Peyer's patch (tissue), 4 donors: Measurements from ENCODE around the gene FKBP6. TPM values are rescaled to one million over a fixed set of nuclear protein-coding genes. Genes with fewer than 3 reads are reported as not detected.

Experiments
- DNase-seq, 3 donors: peaks; one replicate each; pipeline ENCODE4 v3.0.0-alpha.2; 2017 to 2019
- H3K27ac ChIP-seq, 4 donors: fragments of 200-600 bp; sonication (generic); one replicate each; pipeline ENCODE4 v1.5.1; 2016 to 2019
- H3K27me3 ChIP-seq, 2 donors: fragments of 200-600 bp; sonication (generic); one replicate each; pipeline ENCODE4 v1.5.1; 2019
- H3K36me3 ChIP-seq, 3 donors: fragments of 200-600 bp; sonication (generic); one replicate each; pipeline ENCODE4 v1.5.1; 2016 to 2019
- H3K4me1 ChIP-seq, 4 donors: fragments of 200-600 bp; sonication (generic); one replicate each; pipeline ENCODE4 v1.5.1; 2016 to 2019
- H3K4me3 ChIP-seq, 4 donors: fragments of 200-600 bp; sonication (generic); 1 replicate in 3 of 4; 2 replicates in 1 of 4; pipeline ENCODE4 v1.5.1; 2016 to 2019; ENCODE audit warnings: mild to moderate bottlenecking in 1 of 4
- H3K9me3 ChIP-seq, 4 donors: fragments of 200-600 bp; sonication (generic); one replicate each; pipeline ENCODE4 v1.5.1; 2016 to 2019; ENCODE audit warnings: mild to moderate bottlenecking in 1 of 4
- CTCF ChIP-seq, 6 experiments: fragments of 450-650 bp in 4 of 6; fragments of 200-600 bp in 2 of 6; sonication (generic) in 1 of 6; IDR thresholded peaks; one replicate each; pipeline ENCODE4 v1.5.1; 2017 to 2019; ENCODE audit warnings: antibody characterized with exemption in 6 of 6, mild to moderate bottlenecking in 3 of 6, moderate library complexity in 1 of 6
- POLR2A ChIP-seq, 2 donors: fragments of 450-650 bp; IDR thresholded peaks; one replicate each; pipeline ENCODE4 v1.5.1; 2017; ENCODE audit warnings: antibody characterized with exemption in 2 of 2, mild to moderate bottlenecking in 2 of 2, moderate library complexity in 2 of 2
- total RNA-seq, 4 donors: library from RNA; depleted of rRNA; stranded (reverse); fragments of >200 nt; gene quantifications; one replicate each; pipeline ENCODE4 v1.1.0, GENCODE V29; 2016

Gene FKBP6
- total RNA-seq, 4 donors from 2014 or later = not detected

- no peak for DNase-seq
- TF ChIP-seq CTCF (IDR thresholded peaks at IDR 0.05) (no peak), POLR2A (IDR thresholded peaks at IDR 0.05) (no peak)
- H3K27me3 ChIP-seq = no peaks in the 10 kb centered on the region
Measured at GRCh38 chr7:73328696-73329095, 735 bp downstream of the FKBP6 start.

GRCh38 chr7:73329861-73330581 lies 2.1 kb downstream of the FKBP6 start:
- Histone ChIP-seq H3K9me3 (no peaks in the 10 kb centered on the region), H3K27ac (no peak overlapping the region), H3K4me3 (no peak overlapping the region), H3K27me3 (no peaks in the 10 kb centered on the region), H3K36me3 (no peaks in the 10 kb centered on the region), H3K4me1 (no peaks in the 10 kb centered on the region)
- TF ChIP-seq CTCF (IDR thresholded peaks at IDR 0.05) (no peak), POLR2A (IDR thresholded peaks at IDR 0.05) (no peak)
- DNase-seq = no peak

More at GRCh38 chr7:73328696-73329095, 735 bp downstream of the FKBP6 start:
- Histone ChIP-seq H3K36me3 (no peaks in the 10 kb centered on the region), H3K9me3 (no peaks in the 10 kb centered on the region), H3K27ac (no peak overlapping the region), H3K4me3 (no peak overlapping the region), H3K4me1 (peaks cover 0 to 4% (median 0%) of the 10 kb centered on the region in 4 donors)

- TF ChIP-seq POLR2A (IDR thresholded peaks at IDR 0.05) = no peak
- TF ChIP-seq CTCF (IDR thresholded peaks at IDR 0.05) = no peak
- no peak for DNase-seq
- Histone ChIP-seq H3K27ac (no peak overlapping the region), H3K27me3 (no peaks in the 10 kb centered on the region), H3K4me3 (no peak overlapping the region), H3K9me3 (no peaks in the 10 kb centered on the region), H3K4me1 (no peaks in the 10 kb centered on the region), H3K36me3 (no peaks in the 10 kb centered on the region)
Measured at GRCh38 chr7:73330772-73331171, 2.8 kb downstream of the FKBP6 start.

GRCh38 chr7:73332447-73332846 lies 4.5 kb downstream of the FKBP6 start:
- Histone ChIP-seq H3K27me3 (no peaks in the 10 kb centered on the region), H3K9me3 (no peaks in the 10 kb centered on the region), H3K4me3 (no peak overlapping the region), H3K27ac (no peak overlapping the region), H3K4me1 (no peaks in the 10 kb centered on the region), H3K36me3 (no peaks in the 10 kb centered on the region)
- DNase-seq = no peak
- TF ChIP-seq POLR2A (IDR thresholded peaks at IDR 0.05) (no peak), CTCF (IDR thresholded peaks at IDR 0.05) (no peak)

- Histone ChIP-seq H3K4me3 (no peak overlapping the region), H3K27ac (no peak overlapping the region), H3K9me3 (no peaks in the 10 kb centered on the region), H3K36me3 (no peaks in the 10 kb centered on the region), H3K27me3 (no peaks in the 10 kb centered on the region), H3K4me1 (no peaks in the 10 kb centered on the region)
- no peak for TF ChIP-seq POLR2A (IDR thresholded peaks at IDR 0.05)
- TF ChIP-seq CTCF (IDR thresholded peaks at IDR 0.05) = no peak
- no peak for DNase-seq
Measured at GRCh38 chr7:73338321-73338720, 10.4 kb downstream of the FKBP6 start.
